NCI-H1105 treated with DMSO at 0.1 percent for 48 hours (cell line): ENCODE measurements around the gene MAP3K10.

Experiments
- DNase-seq: peaks from one replicate; lab custom pipeline; 2025; lab: John Stamatoyannopoulos, UW

MAP3K10 gene

GRCh38 chr19:40249781-40250180, 58.6 kb downstream of the MAP3K10 start:
- no peak for DNase-seq

- DNase-seq = no peak
Measured at GRCh38 chr19:40251244-40251643, 60.0 kb downstream of the MAP3K10 start.

GRCh38 chr19:40251991-40252390, 60.8 kb downstream of the MAP3K10 start:
- DNase-seq = no peak

DNA sequence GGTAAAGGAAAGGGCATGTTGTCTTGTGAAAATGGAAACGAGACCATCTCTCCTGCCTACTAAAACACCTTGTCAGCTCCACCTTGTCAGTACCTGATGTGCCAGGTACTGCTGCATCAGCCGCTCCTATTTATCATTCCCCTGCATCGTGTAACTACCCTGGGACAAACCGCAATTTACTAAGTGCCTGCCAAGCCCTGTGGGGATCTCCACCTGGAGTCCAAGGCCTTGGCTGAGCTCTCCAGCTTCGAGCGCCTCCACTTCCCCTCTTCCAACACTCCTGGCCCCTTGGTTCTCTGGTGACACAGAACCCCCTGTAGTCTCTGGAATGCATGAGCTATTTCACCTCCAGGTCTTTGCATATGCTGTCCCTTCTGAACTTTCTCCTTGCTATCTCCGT, 61.2 kb downstream of the MAP3K10 start:
- no peak for DNase-seq

DNA sequence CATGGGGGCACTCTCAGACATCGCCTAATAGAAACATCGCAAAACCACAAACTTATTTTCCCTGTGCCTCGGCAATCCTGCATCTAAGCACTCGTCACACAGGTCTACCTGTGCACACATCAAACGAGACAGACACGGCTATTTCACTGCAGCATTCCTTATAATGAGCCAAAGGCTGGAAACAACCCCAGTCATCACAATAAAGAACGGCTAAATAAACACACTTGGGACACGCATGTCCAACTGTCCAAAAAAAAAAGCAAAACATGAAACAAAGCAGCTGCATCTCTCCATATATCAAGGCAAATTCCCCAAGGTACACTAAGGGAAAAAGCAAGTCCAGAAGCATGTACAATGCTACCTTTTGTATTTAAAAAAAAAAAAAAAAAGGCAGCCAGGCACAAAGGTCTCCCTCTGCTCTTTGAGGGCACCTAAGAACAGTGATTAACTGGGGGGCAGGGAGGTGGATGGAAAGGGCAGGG, 62.4 kb downstream of the MAP3K10 start:
- no peak for DNase-seq

GRCh38 chr19:40254714-40255418, 63.6 kb downstream of the MAP3K10 start:
- no peak for DNase-seq

DNA sequence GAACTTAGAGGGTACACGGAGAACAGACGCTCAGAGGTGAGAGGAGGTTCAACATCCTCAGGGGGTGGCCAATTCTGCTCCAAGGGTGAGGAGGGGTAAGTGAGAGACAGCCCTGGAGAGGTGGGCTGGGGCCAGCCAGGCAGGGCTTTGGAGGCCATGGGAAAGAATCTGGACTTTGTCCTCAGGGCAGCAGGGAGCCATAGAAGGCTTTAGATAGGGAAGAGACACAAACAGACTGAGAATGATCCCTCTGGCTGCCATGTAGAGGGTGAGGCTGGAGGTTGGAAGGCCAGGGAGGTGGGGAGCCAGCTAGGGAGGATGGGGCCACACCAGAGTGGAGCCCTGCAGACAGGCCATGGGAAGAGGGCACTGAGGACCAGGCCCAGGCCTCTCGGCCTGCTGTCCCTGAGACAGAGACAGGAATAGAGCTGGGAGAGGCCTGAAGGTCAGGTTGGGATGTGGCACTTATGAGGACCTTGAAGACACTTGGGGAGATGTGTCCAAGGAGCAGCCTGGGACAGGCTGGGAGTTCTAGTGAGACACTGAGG, 64.5 kb downstream of the MAP3K10 start:
- DNase-seq = no peak

GRCh38 chr19:40256512-40256911, 65.3 kb downstream of the MAP3K10 start:
- DNase-seq = no peak

GRCh38 chr19:40257096-40257517, 65.9 kb downstream of the MAP3K10 start:
- DNase-seq = no peak

- no peak for DNase-seq
Measured at GRCh38 chr19:40261631-40262030, 70.4 kb downstream of the MAP3K10 start.

GRCh38 chr19:40262422-40262821, 71.2 kb downstream of the MAP3K10 start:
- no peak for DNase-seq

- no peak for DNase-seq
Measured at GRCh38 chr19:40263440-40264313, 72.5 kb downstream of the MAP3K10 start.

GRCh38 chr19:40264314-40265054, 73.3 kb downstream of the MAP3K10 start:
- no peak for DNase-seq
